ENCODE measurements around the gene SLC26A1.

SLC26A1 gene

GRCh38 chr4:1013225-1014073 is 20.2 kb upstream of the SLC26A1 start:
- no peak for DNase-seq (ENCODE audit: low read depth in 3 of 3)

GRCh38 chr4:1012034-1012739 is 19.0 kb upstream of the SLC26A1 start:
- DNase-seq (ENCODE audit: low read depth in 3 of 3), result peak in 1 of 3 experiments; percentile 25

- no peak for DNase-seq (ENCODE audit: low read depth in 3 of 3)
Measured at GRCh38 chr4:1011666-1012033, 18.4 kb upstream of the SLC26A1 start.

GRCh38 chr4:1011022-1011665 is 17.9 kb upstream of the SLC26A1 start, which contains the start of gene FGFRL1:
Gene FGFRL1 (plus strand): TSS chr4:1011626. CDS start chr4:1012486, 860 bp downstream.
- DNase-seq (ENCODE audit: low read depth in 3 of 3), result peak; percentile 79 to 94 (median 88)

GRCh38 chr4:1010395-1011021 is 17.3 kb upstream of the SLC26A1 start:
- DNase-seq (ENCODE audit: low read depth in 3 of 3), result peak in 1 of 3 experiments; percentile 71

- peak in 2 of 3 experiments; percentile 45 to 61 for DNase-seq (ENCODE audit: low read depth in 3 of 3)
Measured at GRCh38 chr4:1009542-1010394, 16.6 kb upstream of the SLC26A1 start.

- DNase-seq (ENCODE audit: low read depth in 3 of 3), result peak in 1 of 3 experiments; percentile 24
Measured at GRCh38 chr4:1008840-1009541, 15.8 kb upstream of the SLC26A1 start.

GRCh38 chr4:1006856-1007255 is 13.7 kb upstream of the SLC26A1 start:
- no peak for DNase-seq (ENCODE audit: low read depth in 3 of 3)

GRCh38 chr4:1004557-1005485 is 11.6 kb upstream of the SLC26A1 start:
- no peak for DNase-seq (ENCODE audit: low read depth in 3 of 3)

GRCh38 chr4:1004071-1004418 is 10.8 kb upstream of the SLC26A1 start:
- no peak for DNase-seq (ENCODE audit: low read depth in 3 of 3)

- no peak for DNase-seq (ENCODE audit: low read depth in 3 of 3)
Measured at GRCh38 chr4:1003271-1004070, 10.3 kb upstream of the SLC26A1 start.

GRCh38 chr4:1002631-1003251 is 9.5 kb upstream of the SLC26A1 start:
- DNase-seq (ENCODE audit: low read depth in 3 of 3), result no peak

- no peak for DNase-seq (ENCODE audit: low read depth in 3 of 3)
Measured at GRCh38 chr4:1002131-1002630, 9.0 kb upstream of the SLC26A1 start.

GRCh38 chr4:1001561-1002130 is 8.4 kb upstream of the SLC26A1 start:
- DNase-seq (ENCODE audit: low read depth in 3 of 3), result no peak

- no peak for DNase-seq (ENCODE audit: low read depth in 3 of 3)
Measured at GRCh38 chr4:1000686-1001260, 7.6 kb upstream of the SLC26A1 start.

- no peak for DNase-seq (ENCODE audit: low read depth in 3 of 3)
Measured at GRCh38 chr4:999882-1000425, 6.8 kb upstream of the SLC26A1 start.
